ENCODE results near the gene DPP6. TPM values are rescaled to one million over a fixed set of nuclear protein-coding genes. Genes with fewer than 3 reads are reported as not detected.

The DPP6 gene
- total and polyA plus RNA-seq, 2 of the 8 experiments (the other 6 are each of a cell fraction or from before 2014, with no cell fraction given) = 4.7 to 6.8 TPM

GRCh38 chr7:154912871-154913637, 860.9 kb downstream of the DPP6 start:
- Histone ChIP-seq H3K36me3 (ENCODE audit: control insufficient read depth in 2 of 4, insufficient read depth in 4 of 4, low read length in 3 of 4) (no peaks in the 10 kb centered on the region), H2BK120ac (replicated peaks; ENCODE audit: low read depth, low read length) (no peak overlapping the region), H2BK5ac (ENCODE audit: low read depth, low read length) (no peak overlapping the region), H3K9ac (replicated peaks in 1 of 4; ENCODE audit: extremely low read depth in 1 of 4, low read depth in 3 of 4, low read length in 3 of 4) (no peak overlapping the region), H4K91ac (replicated peaks; ENCODE audit: insufficient read length, low read length) (no peak overlapping the region), H3K27ac (ENCODE audit: low read depth, low read length) (no peak overlapping the region), H2BK20ac (ENCODE audit: low read length) (no peak overlapping the region), H3K27me3 (replicated peaks in 1 of 4; ENCODE audit: control insufficient read depth in 3 of 4, extremely low read depth in 1 of 4, insufficient read depth in 3 of 4, low read length in 3 of 4) (peaks cover 0 to 9% (median 7%) of the 10 kb centered on the region in 4 experiments; a peak in 5 of 7 replicates), H4K8ac (ENCODE audit: extremely low read depth, insufficient read depth, low read length) (no peak overlapping the region), H3K9me3 (ENCODE audit: insufficient read depth in 2 of 2, low read depth in 1 of 2, low read length in 1 of 2) (peaks cover 3% of the 10 kb centered on the region in 2 experiments; a peak in 2 of 4 replicates), H3K79me1 (ENCODE audit: low read depth, low read length) (no peaks in the 10 kb centered on the region), H3K4me2 (ENCODE audit: insufficient read depth in 1 of 2, low read depth in 2 of 2, low read length in 2 of 2) (no peak overlapping the region), H3K79me2 (ENCODE audit: control insufficient read depth in 1 of 2, insufficient read depth in 2 of 2, low read length in 2 of 2) (no peaks in the 10 kb centered on the region), H3K4me1 (replicated peaks in 1 of 4; ENCODE audit: control insufficient read depth in 3 of 4, insufficient read depth in 4 of 4, low read length in 3 of 4) (peaks cover 0 to 2% (median 0%) of the 10 kb centered on the region in 4 experiments; a peak in 4 of 7 replicates), H3K4me3 (ENCODE audit: extremely low read depth in 1 of 4, insufficient read depth in 2 of 4, low read depth in 3 of 4, low read length in 4 of 4) (no peak overlapping the region), H3K4ac (replicated peaks; ENCODE audit: insufficient read length, low read depth, low read length) (no peak overlapping the region), H3K23ac (ENCODE audit: insufficient read length) (no peak overlapping the region), H2AK5ac (ENCODE audit: low read depth, low read length) (no peak overlapping the region), H3K14ac (ENCODE audit: insufficient read length) (no peak overlapping the region), H2BK15ac (ENCODE audit: low read length) (no peak overlapping the region), H3K18ac (ENCODE audit: extremely low read depth, low read length) (no peak overlapping the region), H2BK12ac (ENCODE audit: low read depth, low read length) (no peak overlapping the region), H4K20me1 (replicated peaks in 1 of 2; ENCODE audit: control insufficient read depth in 1 of 2, insufficient read depth in 2 of 2, low read length in 2 of 2) (no peaks in the 10 kb centered on the region), H4K5ac (ENCODE audit: insufficient read length, low read depth, low read length) (no peak overlapping the region), H3K23me2 (ENCODE audit: low read depth, low read length) (no peaks in the 10 kb centered on the region; the same call in 1 of the 2 replicates), H3K56ac (replicated peaks; ENCODE audit: insufficient read length, low read depth, low read length) (no peak overlapping the region), H2AFZ (ENCODE audit: low read length) (no peak overlapping the region)
- 84% methylated on average over 16 of the region's 22 CpGs; no CpG with 5 or more reads in 1 of the 2 experiments for WGBS, 2 experiments (ENCODE audit: extremely low coverage in 1 of 2, insufficient coverage in 1 of 2, insufficient read length in 1 of 2, insufficient replicate concordance in 2 of 2, low coverage in 1 of 2, low lambda C conversion rate in 2 of 2, missing lambda C conversion rate in 1 of 2)
- FAIRE-seq (no peak), DNase-seq (ENCODE audit: low read depth in 1 of 2, low spot score in 2 of 2) (no peak)
- ChIA-PET CTCF (ENCODE audit: partially characterized antibody) (interaction anchor here (0.8 to 5.6 kb wide), 27 partner anchors 10 to 628 kb away, joined by 3 to 69 read pairs (median 5); no protein-coding TSS in a partner anchor), POLR2A (ENCODE audit: partially characterized antibody) (interaction anchor here (1.4 kb wide), 1 partner anchor 90 kb away, joined by 3 read pairs; the partner anchor contains the start of gene PAXIP1)
- no peak for TF ChIP-seq CBX5 (IDR thresholded peaks at IDR 0.05; ENCODE audit: low read depth, low read length)
